OCI-LY3 (cell line): ENCODE measurements around the gene MZT1.

ENCODE experiments used
- H2AFZ ChIP-seq: fragments of 200-600, 300-600 bp; shearing (Covaris generic); 2 replicates; pipeline ENCODE4 v1.6.0; 2014; ENCODE audit warnings: antibody characterized with exemption, low read depth, low read length
- H3K27ac ChIP-seq: fragments of 200-600, 300-600 bp; sonication (generic); 2 replicates; pipeline ENCODE4 v1.5.1; 2014; ENCODE audit warnings: mild to moderate bottlenecking, low read length, moderate library complexity, mixed read lengths
- H3K27me3 ChIP-seq: fragments of 200-600, 300-600 bp; sonication (generic); 2 replicates; pipeline ENCODE4 v1.6.1; 2014; ENCODE audit warnings: low read depth, low read length, mixed read lengths
- H3K36me3 ChIP-seq: fragments of 200-600, 300-600 bp; sonication (generic); replicated peaks from 2 replicates; pipeline ENCODE3; 2014; ENCODE audit warnings: low read depth, low read length, mixed read lengths
- H3K4me1 ChIP-seq: fragments of 300-600, 200-600 bp; sonication (generic); 2 replicates; pipeline ENCODE4 v1.6.1; 2014; ENCODE audit warnings: low read length, mixed read lengths
- H3K4me2 ChIP-seq: fragments of 200-600, 300-600 bp; sonication (generic); 2 replicates; pipeline ENCODE4 v1.6.1; 2014; ENCODE audit warnings: low read length, mixed read lengths
- H3K4me3 ChIP-seq: fragments of 300-600, 200-600 bp; sonication (generic); 2 replicates; pipeline ENCODE4 v1.5.1; 2014; ENCODE audit warnings: antibody characterized with exemption, mild to moderate bottlenecking, low read length, moderate library complexity
- H3K79me2 ChIP-seq: fragments of 300-600, 200-600 bp; shearing (Covaris generic); 2 replicates; pipeline ENCODE4 v1.6.1; 2014; ENCODE audit warnings: mild to moderate bottlenecking, low read length, mixed read lengths
- H3K9ac ChIP-seq: fragments of 300-600, 200-600 bp; shearing (Covaris generic); 2 replicates; pipeline ENCODE4 v1.6.0; 2014; ENCODE audit warnings: mild to moderate bottlenecking, low read length, moderate library complexity
- H3K9me3 ChIP-seq: fragments of 200-600, 300-600 bp; shearing (Covaris generic); 2 replicates; pipeline ENCODE4 v1.6.1; 2014; ENCODE audit warnings: low read length, mixed read lengths; ENCODE audit not compliant: insufficient read depth
- H4K20me1 ChIP-seq: fragments of 200-600, 300-600 bp; sonication (generic); 2 replicates; pipeline ENCODE4 v1.6.1; 2016; ENCODE audit warnings: low read length, mixed read lengths; ENCODE audit not compliant: insufficient read depth
- CTCF ChIP-seq: fragments of 200-600, 300-600 bp; sonication (generic); IDR thresholded peaks from 2 replicates; pipeline ENCODE4 v1.5.1; 2014; ENCODE audit warnings: antibody characterized with exemption, low read length, low read depth
- EZH2phosphoT487 ChIP-seq: fragments of 200-600 bp; shearing (Covaris generic); IDR thresholded peaks from 2 replicates; pipeline ENCODE4 v1.6.1; 2018; ENCODE audit warnings: antibody characterized with exemption, mixed run types, low read depth

The MZT1 gene, protein sequence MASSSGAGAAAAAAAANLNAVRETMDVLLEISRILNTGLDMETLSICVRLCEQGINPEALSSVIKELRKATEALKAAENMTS

GRCh38 chr13:72727417-72728289 lies at the start of gene MZT1, which contains the start of gene BORA:
Gene MZT1 (minus strand): TSS chr13:72727629. CDS start chr13:72727602, 27 bp downstream.
Gene BORA (plus strand): TSS chr13:72727923. CDS start chr13:72728941, 1,018 bp downstream.
- peak within 1 kb of the TSS; percentile 64 for H3K27ac ChIP-seq
- H3K36me3 ChIP-seq = peaks cover 43% of the 10 kb centered on the region
- peaks cover 35% of the 10 kb centered on the region for H3K4me1 ChIP-seq

GRCh38 chr13:72774019-72774418 lies 46.6 kb upstream of the MZT1 start:
- no peak overlapping the region for H2AFZ ChIP-seq
- H3K27ac ChIP-seq = no peak overlapping the region
- H3K27me3 ChIP-seq = no peaks in the 10 kb centered on the region
- no peaks in the 10 kb centered on the region for H3K9me3 ChIP-seq
- H4K20me1 ChIP-seq = no peaks in the 10 kb centered on the region
- peaks cover 65% of the 10 kb centered on the region for H3K36me3 ChIP-seq
- TF ChIP-seq CTCF (no peak), EZH2phosphoT487 (no peak)
- H3K9ac ChIP-seq = no peak overlapping the region
- no peak overlapping the region for H3K4me3 ChIP-seq
- peaks cover 23% of the 10 kb centered on the region for H3K79me2 ChIP-seq
- H3K4me1 ChIP-seq = no peaks in the 10 kb centered on the region
- H3K4me2 ChIP-seq = no peak overlapping the region

More at GRCh38 chr13:72727417-72728289, at the start of gene MZT1, which contains the start of gene BORA:
- H3K79me2 ChIP-seq = peaks cover 92% of the 10 kb centered on the region
- H4K20me1 ChIP-seq = peaks cover 12% of the 10 kb centered on the region; the same call in 1 of the 2 replicates
- H3K9ac ChIP-seq = peak within 1 kb of the TSS; percentile 94
- peak within 1 kb of the TSS; percentile 89 for H3K4me2 ChIP-seq
- H2AFZ ChIP-seq = peak within 1 kb of the TSS; percentile 60
- no peak for TF ChIP-seq CTCF
- no peak for TF ChIP-seq EZH2phosphoT487
- H3K4me3 ChIP-seq = peak within 1 kb of the TSS; percentile 92
- no peaks in the 10 kb centered on the region for H3K9me3 ChIP-seq
- H3K27me3 ChIP-seq = no peaks in the 10 kb centered on the region

- H2AFZ ChIP-seq = no peak overlapping the region
- H3K9ac ChIP-seq = no peak overlapping the region
- H3K27ac ChIP-seq = no peak overlapping the region
- peaks cover 5% of the 10 kb centered on the region; the same call in 1 of the 2 replicates for H3K4me1 ChIP-seq
- H3K4me3 ChIP-seq = no peak overlapping the region
- TF ChIP-seq EZH2phosphoT487 (no peak), CTCF (no peak)
- 0 out of 2 replicates have a peak, but pooled peaks cover 1% of the 10 kb centered on the region for H3K79me2 ChIP-seq
- no peaks in the 10 kb centered on the region for H3K9me3 ChIP-seq
- H3K36me3 ChIP-seq = peaks cover 79% of the 10 kb centered on the region
- no peaks in the 10 kb centered on the region for H3K27me3 ChIP-seq
- H4K20me1 ChIP-seq = 0 out of 2 replicates have a peak, but pooled peaks cover 2% of the 10 kb centered on the region
- no peak overlapping the region for H3K4me2 ChIP-seq
These were observed 36.0 kb upstream of the MZT1 start for GRCh38 chr13:72763411-72763810.

DNA sequence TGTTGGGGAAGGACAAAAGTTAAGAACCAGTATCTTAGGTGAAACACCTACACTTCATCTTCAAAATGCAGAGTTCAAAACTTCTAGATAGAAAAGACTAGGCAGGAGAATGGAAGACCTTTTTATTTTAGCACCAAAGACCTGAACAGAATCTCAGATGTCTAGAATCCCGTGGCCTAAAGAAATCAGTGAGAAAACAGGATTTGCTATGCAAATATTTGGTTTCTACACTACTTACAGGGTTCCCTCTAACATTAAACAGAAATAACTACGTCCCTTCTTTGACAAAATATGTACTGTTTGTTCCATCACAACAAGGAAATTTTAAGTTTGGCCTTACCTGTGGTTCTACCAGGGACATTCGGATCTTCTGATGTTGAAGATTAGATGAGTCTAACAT lies 32.8 kb upstream of the MZT1 start:
- H3K36me3 ChIP-seq = peaks cover 76% of the 10 kb centered on the region
- no peak overlapping the region for H3K4me2 ChIP-seq
- H2AFZ ChIP-seq = no peak overlapping the region
- no peak overlapping the region for H3K4me3 ChIP-seq
- H3K9me3 ChIP-seq = no peaks in the 10 kb centered on the region
- H3K9ac ChIP-seq = no peak overlapping the region
- TF ChIP-seq EZH2phosphoT487 (no peak), CTCF (no peak)
- H3K4me1 ChIP-seq = peaks cover 5% of the 10 kb centered on the region; the same call in 1 of the 2 replicates
- no peaks in the 10 kb centered on the region for H3K27me3 ChIP-seq
- 0 out of 2 replicates have a peak, but pooled peaks cover 5% of the 10 kb centered on the region for H3K79me2 ChIP-seq
- 0 out of 2 replicates have a peak, but pooled peaks cover 3% of the 10 kb centered on the region for H4K20me1 ChIP-seq
- H3K27ac ChIP-seq = no peak overlapping the region
